CD8-positive, alpha-beta memory T cell (primary cell): ENCODE data around the gene DNAH1. TPM values are rescaled to one million over a fixed set of nuclear protein-coding genes. Genes with fewer than 3 reads are reported as not detected.

Experiments used
- CTCF ChIA-PET: fragments of 350-600 bp; sonication (Branson Sonifier 250); formaldehyde crosslinking; loops from one replicate; lab custom pipeline; 2021; ENCODE audit warnings: antibody characterized with exemption; lab: Charles Lee
- POLR2A ChIA-PET: fragments of 350-600 bp; sonication (Branson Sonifier 250); formaldehyde crosslinking; loops from one replicate; lab custom pipeline; 2021; ENCODE audit warnings: antibody characterized with exemption; lab: Charles Lee
- DNase-seq, 5 donors: peaks; one replicate each; pipeline versions ENCODE4 v3.0.0 to v3.0.0-alpha.2; 2020 to 2022; ENCODE audit warnings: mixed read lengths in 1 of 5
- H3K27ac ChIP-seq: one replicate; pipeline ENCODE4 v1.7.0; 2013; ENCODE audit warnings: low read depth, mild to moderate bottlenecking, low read length, moderate library complexity
- H3K27me3 ChIP-seq: 2 replicates; pipeline ENCODE4 v1.7.0; 2013; ENCODE audit warnings: low read length, mild to moderate bottlenecking; ENCODE audit not compliant: insufficient read depth, poor library complexity, severe bottlenecking
- H3K36me3 ChIP-seq: 2 replicates; pipeline ENCODE4 v1.7.0; 2013; ENCODE audit warnings: mild to moderate bottlenecking, low read length, moderate library complexity; ENCODE audit not compliant: insufficient read depth
- H3K4me1 ChIP-seq: 2 replicates; pipeline ENCODE4 v1.7.0; 2013; ENCODE audit warnings: mild to moderate bottlenecking, low read length, moderate library complexity; ENCODE audit not compliant: insufficient read depth
- H3K4me3 ChIP-seq: 2 replicates; pipeline ENCODE4 v1.7.0; 2013; ENCODE audit warnings: mild to moderate bottlenecking, low read length
- H3K9me3 ChIP-seq: 2 replicates; pipeline ENCODE4 v1.7.0; 2013; ENCODE audit warnings: mild to moderate bottlenecking, low read length
- H3K27ac Mint-ChIP-seq, 8 donors: one replicate each; pipeline ENCODE4 v1.8.0; 2020 to 2021; ENCODE audit warnings: mixed read lengths in 8 of 8, mild to moderate bottlenecking in 6 of 8, inconsistent platforms in 3 of 8, moderate library complexity in 3 of 8
- H3K27me3 Mint-ChIP-seq, 2 donors: one replicate each; pipeline ENCODE4 v1.8.0; 2020 to 2021; ENCODE audit warnings: mixed read lengths in 2 of 2, mild to moderate bottlenecking in 1 of 2, moderate library complexity in 1 of 2
- H3K36me3 Mint-ChIP-seq, 3 donors: one replicate each; pipeline ENCODE4 v1.8.0; 2020 to 2021; ENCODE audit warnings: mixed read lengths in 3 of 3, inconsistent platforms in 1 of 3, mild to moderate bottlenecking in 1 of 3
- H3K4me1 Mint-ChIP-seq, 3 donors: one replicate each; pipeline ENCODE4 v1.8.0; 2020 to 2021; ENCODE audit warnings: mixed read lengths in 3 of 3, inconsistent platforms in 1 of 3, mild to moderate bottlenecking in 1 of 3
- H3K4me3 Mint-ChIP-seq, 7 donors: one replicate each; pipeline ENCODE4 v1.8.0; 2020 to 2021; ENCODE audit warnings: mixed read lengths in 7 of 7, mild to moderate bottlenecking in 6 of 7, moderate library complexity in 4 of 7, inconsistent platforms in 2 of 7
- H3K9me3 Mint-ChIP-seq, 5 donors: one replicate each; pipeline ENCODE4 v1.8.0; 2020 to 2022; ENCODE audit warnings: mixed read lengths in 5 of 5, mild to moderate bottlenecking in 3 of 5, moderate library complexity in 2 of 5, inconsistent platforms in 1 of 5
- polyA plus RNA-seq: library from polyadenylated mRNA; unstranded; fragments of 300-500 nt; fragmentation: Illumina TruSeq; gene quantifications from one replicate; pipeline ENCODE4 v1.2.3, GENCODE V29; 2021
- total RNA-seq, 2 experiments: library from RNA; stranded (reverse); gene quantifications; one replicate each; pipeline ENCODE4 v1.2.3, GENCODE V29; 2021

The DNAH1 gene
- total and polyA plus RNA-seq, 3 experiments from 2014 or later = 1.0 to 7.0 (median 7.0) TPM

GRCh38 chr3:52290596-52291507 lies 25.3 kb upstream of the DNAH1 start:
- no peaks in the 10 kb centered on the region for H3K9me3 Mint-ChIP-seq
- Histone ChIP-seq H3K27ac (no peak overlapping the region), H3K27me3 (no peaks in the 10 kb centered on the region), H3K36me3 (peaks cover 22% of the 10 kb centered on the region), H3K4me3 (no peak overlapping the region), H3K9me3 (no peaks in the 10 kb centered on the region), H3K4me1 (peaks cover 31% of the 10 kb centered on the region)
- peaks cover 34 to 48% (median 36%) of the 10 kb centered on the region in 3 donors for H3K4me1 Mint-ChIP-seq
- H3K27me3 Mint-ChIP-seq = peaks cover 0 to 3% of the 10 kb centered on the region in 2 donors
- peak overlapping the region in 5 of 7 donors; percentile 15 to 78 (median 55) for H3K4me3 Mint-ChIP-seq
- peak overlapping the region in 4 of 8 donors; percentile 27 to 89 (median 46) for H3K27ac Mint-ChIP-seq
- H3K36me3 Mint-ChIP-seq = peaks cover 0 to 59% (median 8%) of the 10 kb centered on the region in 3 donors
- CTCF ChIA-PET = interaction anchor here (0.8 to 5.7 kb wide), 9 partner anchors 9 to 70 kb away, joined by 3 to 35 read pairs (median 4); partner anchors contain the start of genes TWF2 and WDR82
- POLR2A ChIA-PET = no interaction called here
- DNase-seq = no peak

GRCh38 chr3:52291508-52292181 lies 24.5 kb upstream of the DNAH1 start:
- ChIA-PET CTCF (interaction anchor here (1.0 to 5.7 kb wide), 6 partner anchors 9 to 70 kb away, joined by 4 to 35 read pairs (median 17); partner anchors contain the start of gene TWF2), POLR2A (no interaction called here)
- Histone ChIP-seq H3K9me3 (no peaks in the 10 kb centered on the region), H3K4me1 (peaks cover 28% of the 10 kb centered on the region), H3K27me3 (no peaks in the 10 kb centered on the region), H3K36me3 (peaks cover 22% of the 10 kb centered on the region), H3K27ac (no peak overlapping the region), H3K4me3 (no peak overlapping the region)
- H3K4me1 Mint-ChIP-seq = peaks cover 31 to 46% (median 35%) of the 10 kb centered on the region in 3 donors
- peak in 4 of 5 donors; percentile 17 to 72 (median 48) for DNase-seq
- H3K9me3 Mint-ChIP-seq = no peaks in the 10 kb centered on the region
- H3K27me3 Mint-ChIP-seq = peaks cover 0 to 3% of the 10 kb centered on the region in 2 donors
- peaks cover 0 to 63% (median 7%) of the 10 kb centered on the region in 3 donors for H3K36me3 Mint-ChIP-seq
- H3K4me3 Mint-ChIP-seq = peak overlapping the region in 4 of 7 donors; percentile 30 to 78 (median 60)
- peak overlapping the region in 4 of 8 donors; percentile 27 to 89 (median 46) for H3K27ac Mint-ChIP-seq

- POLR2A ChIA-PET = no interaction called here
- peaks cover 22% of the 10 kb centered on the region for H3K36me3 ChIP-seq
Measured at GRCh38 chr3:52292247-52293065, 23.7 kb upstream of the DNAH1 start.

GRCh38 chr3:52293491-52294319 lies 22.4 kb upstream of the DNAH1 start:
- no peaks in the 10 kb centered on the region for H3K27me3 ChIP-seq
- H3K9me3 ChIP-seq = no peaks in the 10 kb centered on the region
- CTCF ChIA-PET = interaction anchor here (1.6 to 5.3 kb wide), 2 partner anchors 45 to 153 kb away, joined by 3 to 35 read pairs; no protein-coding TSS in a partner anchor
- H3K4me1 Mint-ChIP-seq = peaks cover 17 to 32% (median 21%) of the 10 kb centered on the region in 3 donors
- peak overlapping the region in 1 of 8 donors; percentile 12 for H3K27ac Mint-ChIP-seq
- H3K27me3 Mint-ChIP-seq = no peaks in the 10 kb centered on the region
- POLR2A ChIA-PET = no interaction called here
- peaks cover 22% of the 10 kb centered on the region for H3K36me3 ChIP-seq
- H3K9me3 Mint-ChIP-seq = no peaks in the 10 kb centered on the region
- H3K36me3 Mint-ChIP-seq = peaks cover 0 to 53% (median 4%) of the 10 kb centered on the region in 3 donors
- H3K27ac ChIP-seq = no peak overlapping the region
- no peak for DNase-seq
- no peak overlapping the region for H3K4me3 Mint-ChIP-seq
- peaks cover 18% of the 10 kb centered on the region for H3K4me1 ChIP-seq
- no peak overlapping the region for H3K4me3 ChIP-seq

More at GRCh38 chr3:52292247-52293065, 23.7 kb upstream of the DNAH1 start:
- peaks cover 26 to 41% (median 29%) of the 10 kb centered on the region in 3 donors for H3K4me1 Mint-ChIP-seq
- H3K27ac ChIP-seq = no peak overlapping the region
- peaks cover 22% of the 10 kb centered on the region for H3K4me1 ChIP-seq
- H3K27me3 Mint-ChIP-seq = no peaks in the 10 kb centered on the region
- no peak overlapping the region for H3K4me3 ChIP-seq
- CTCF ChIA-PET = interaction anchor here (1.0 to 5.7 kb wide), 5 partner anchors 13 to 71 kb away, joined by 4 to 35 read pairs (median 30); partner anchors contain the start of gene TWF2
- H3K27me3 ChIP-seq = no peaks in the 10 kb centered on the region
- H3K4me3 Mint-ChIP-seq = no peak overlapping the region
- H3K9me3 ChIP-seq = no peaks in the 10 kb centered on the region
- peak overlapping the region in 1 of 8 donors; percentile 36 for H3K27ac Mint-ChIP-seq
- peaks cover 0 to 59% (median 4%) of the 10 kb centered on the region in 3 donors for H3K36me3 Mint-ChIP-seq
- H3K9me3 Mint-ChIP-seq = no peaks in the 10 kb centered on the region
- DNase-seq = no peak

GRCh38 chr3:52294320-52295150 lies 21.6 kb upstream of the DNAH1 start:
- no peaks in the 10 kb centered on the region for H3K9me3 Mint-ChIP-seq
- DNase-seq = no peak
- no peaks in the 10 kb centered on the region for H3K27me3 Mint-ChIP-seq
- no peak overlapping the region for H3K4me3 ChIP-seq
- peaks cover 10% of the 10 kb centered on the region for H3K4me1 ChIP-seq
- no peaks in the 10 kb centered on the region for H3K9me3 ChIP-seq
- H3K27ac Mint-ChIP-seq = peak overlapping the region in 1 of 8 donors; percentile 12
- ChIA-PET POLR2A (no interaction called here), CTCF (interaction anchor here (1.6 to 5.3 kb wide), 2 partner anchors 44 to 152 kb away, joined by 3 to 35 read pairs; no protein-coding TSS in a partner anchor)
- H3K36me3 ChIP-seq = peaks cover 22% of the 10 kb centered on the region
- no peaks in the 10 kb centered on the region for H3K27me3 ChIP-seq
- H3K27ac ChIP-seq = no peak overlapping the region
- H3K4me3 Mint-ChIP-seq = no peak overlapping the region
- peaks cover 0 to 53% (median 4%) of the 10 kb centered on the region in 3 donors for H3K36me3 Mint-ChIP-seq
- peaks cover 10 to 29% (median 13%) of the 10 kb centered on the region in 3 donors for H3K4me1 Mint-ChIP-seq

- H3K27ac ChIP-seq = no peak overlapping the region
- Mint-ChIP-seq H3K4me1 (peaks cover 8 to 21% (median 9%) of the 10 kb centered on the region in 3 donors), H3K27ac (peak overlapping the region in 1 of 8 donors; percentile 15), H3K4me3 (no peak overlapping the region), H3K36me3 (peaks cover 0 to 51% (median 4%) of the 10 kb centered on the region in 3 donors), H3K27me3 (no peaks in the 10 kb centered on the region), H3K9me3 (no peaks in the 10 kb centered on the region)
- peaks cover 21% of the 10 kb centered on the region for H3K36me3 ChIP-seq
- DNase-seq = no peak
- POLR2A ChIA-PET = interaction anchor here (1.0 kb wide), 1 partner anchor 48 kb away, joined by 3 read pairs; no protein-coding TSS in a partner anchor
- H3K27me3 ChIP-seq = no peaks in the 10 kb centered on the region
- peaks cover 6% of the 10 kb centered on the region for H3K4me1 ChIP-seq
- H3K4me3 ChIP-seq = no peak overlapping the region
- CTCF ChIA-PET = interaction anchor here (1.5 to 1.6 kb wide), 2 partner anchors 40 to 43 kb away, joined by 3 to 7 read pairs; no protein-coding TSS in a partner anchor
- no peaks in the 10 kb centered on the region for H3K9me3 ChIP-seq
Measured at GRCh38 chr3:52295671-52296208, 20.4 kb upstream of the DNAH1 start.
